OCI-LY7 (cell line): Measurements from ENCODE around the gene NCAN. TPM values are rescaled to one million over a fixed set of nuclear protein-coding genes. Genes with fewer than 3 reads are reported as not detected.

Experiments
- BruUV-seq: library from RNA; stranded (reverse); fragments of 400-500 nt; replicated peaks from 2 replicates; lab custom pipeline; 2021; lab: Mats Ljungman, UMichigan
- CTCF ChIA-PET: fragments of 300-600 bp; sonication (Branson Sonifier 250); formaldehyde crosslinking; loops from one replicate; lab custom pipeline; 2022; ENCODE audit warnings: antibody characterized with exemption; ENCODE audit not compliant: unreplicated experiment; lab: Charles Lee
- POLR2A ChIA-PET: fragments of 300-600 bp; sonication (Branson Sonifier 250); formaldehyde crosslinking; loops from one replicate; lab custom pipeline; 2022; ENCODE audit warnings: antibody characterized with exemption; lab: Charles Lee
- DNase-seq: peaks from one replicate; pipeline ENCODE4 v3.0.0-alpha.2; 2015; ENCODE audit warnings: low spot score
- H2AFZ ChIP-seq: fragments of 200-600 bp; sonication (generic), shearing (Covaris generic); 2 replicates; pipeline ENCODE4 v1.6.1; 2014; ENCODE audit warnings: mild to moderate bottlenecking, antibody characterized with exemption, low read length, moderate library complexity
- H3K27ac ChIP-seq: fragments of 200-600 bp; sonication (generic); 2 replicates; pipeline ENCODE4 v1.5.1; 2014; ENCODE audit warnings: mixed run types, low read depth, mild to moderate bottlenecking, moderate library complexity, low read length, inconsistent platforms; ENCODE audit not compliant: poor library complexity, severe bottlenecking
- H3K36me3 ChIP-seq: fragments of 200-600 bp; sonication (generic); 2 replicates; pipeline ENCODE4 v1.6.1; 2014; ENCODE audit warnings: mild to moderate bottlenecking, antibody characterized with exemption, low read length, moderate library complexity, mixed read lengths; ENCODE audit not compliant: insufficient read depth
- H3K4me1 ChIP-seq: fragments of 200-600 bp; sonication (generic); 2 replicates; pipeline ENCODE4 v1.5.1; 2014; ENCODE audit warnings: mild to moderate bottlenecking, low read length; ENCODE audit not compliant: insufficient read depth, poor library complexity, severe bottlenecking
- H3K4me2 ChIP-seq: fragments of 200-600 bp; sonication (generic); 2 replicates; pipeline ENCODE4 v1.6.1; 2014; ENCODE audit warnings: mild to moderate bottlenecking, low read length
- H3K4me3 ChIP-seq: fragments of 200-600 bp; sonication (generic); 2 replicates; pipeline ENCODE4 v1.5.1; 2014; ENCODE audit warnings: mild to moderate bottlenecking, low read depth, low read length; ENCODE audit not compliant: poor library complexity, severe bottlenecking
- H3K79me2 ChIP-seq: fragments of 200-600 bp; sonication (generic); 2 replicates; pipeline ENCODE4 v1.6.1; 2016; ENCODE audit warnings: low read depth, mild to moderate bottlenecking, low read length, moderate library complexity, mixed read lengths; ENCODE audit not compliant: insufficient read depth
- H3K9me2 ChIP-seq: fragments of 200-600 bp; sonication (generic); 2 replicates; pipeline ENCODE4 v1.6.1; 2016; ENCODE audit warnings: mild to moderate bottlenecking, low read length, mixed read lengths; ENCODE audit not compliant: insufficient read depth
- H3K9me3 ChIP-seq: fragments of 200-600 bp; sonication (generic); 2 replicates; pipeline ENCODE4 v1.6.1; 2014; ENCODE audit warnings: mild to moderate bottlenecking, mixed run types, low read length, mixed read lengths
- H4K20me1 ChIP-seq: fragments of 200-600 bp; sonication (generic); 2 replicates; pipeline ENCODE4 v1.6.1; 2014; ENCODE audit warnings: mild to moderate bottlenecking, antibody characterized with exemption, low read length, moderate library complexity, mixed read lengths; ENCODE audit not compliant: insufficient read depth
- EZH2phosphoT487 ChIP-seq: fragments of 200-600 bp; sonication (generic); IDR thresholded peaks from 2 replicates; pipeline ENCODE4 v1.6.1; 2018; ENCODE audit warnings: low read depth, borderline replicate concordance, mild to moderate bottlenecking, mixed run types, antibody characterized with exemption, low read length, moderate library complexity, mixed read lengths
- intact Hi-C: fragments of 100-400 bp; cut with micrococcal nuclease; formaldehyde crosslinking; loops from one replicate; pipeline ENCODE4 v1.10.0; 2022; ENCODE audit not compliant: unreplicated experiment
- total RNA-seq, 2 experiments: library from RNA; depleted of rRNA in 1 of 2; stranded (reverse); fragments of >200 nt in 1 of 2; shearing (Covaris generic) in 1 of 2; gene quantifications; 2 replicates each; pipeline ENCODE4 v1.2.3, GENCODE V29; 2014 to 2022
- TF ChIP-seq, protein P1 (sequence below): fragments of 200-600 bp; sonication (generic); conservative IDR thresholded peaks from 2 replicates; pipeline ENCODE4 v1.5.1; 2014; ENCODE audit warnings: mild to moderate bottlenecking, antibody characterized with exemption, low read length, moderate library complexity, mixed read lengths

NCAN gene
- total RNA-seq, 2 experiments from 2014 or later, result not detected

DNA sequence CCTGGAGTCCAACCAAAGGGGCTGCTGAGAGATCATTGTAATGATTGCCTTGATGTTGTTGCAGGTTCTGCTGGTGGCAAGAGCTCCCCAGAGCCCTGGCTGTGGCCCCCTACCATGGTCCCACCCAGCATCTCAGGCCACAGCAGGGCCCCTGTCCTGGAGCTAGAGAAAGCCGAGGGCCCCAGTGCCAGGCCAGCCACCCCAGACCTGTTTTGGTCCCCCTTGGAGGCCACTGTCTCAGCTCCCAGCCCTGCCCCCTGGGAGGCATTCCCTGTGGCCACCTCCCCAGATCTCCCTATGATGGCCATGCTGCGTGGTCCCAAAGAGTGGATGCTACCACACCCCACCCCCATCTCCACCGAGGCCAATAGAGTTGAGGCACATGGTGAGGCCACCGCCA, 15.5 kb downstream of the NCAN start:
- Histone ChIP-seq H3K9me3 (no peaks in the 10 kb centered on the region), H4K20me1 (no peaks in the 10 kb centered on the region), H3K4me2 (no peak overlapping the region), H3K4me1 (no peaks in the 10 kb centered on the region), H3K79me2 (no peaks in the 10 kb centered on the region), H3K27ac (no peak overlapping the region), H2AFZ (no peak overlapping the region), H3K9me2 (no peaks in the 10 kb centered on the region), H3K36me3 (no peaks in the 10 kb centered on the region), H3K4me3 (no peak overlapping the region)
- DNase-seq, result no peak
- intact Hi-C loops, result no loop called here
- TF ChIP-seq EZH2phosphoT487, result no peak
- TF ChIP-seq, protein P1, sequence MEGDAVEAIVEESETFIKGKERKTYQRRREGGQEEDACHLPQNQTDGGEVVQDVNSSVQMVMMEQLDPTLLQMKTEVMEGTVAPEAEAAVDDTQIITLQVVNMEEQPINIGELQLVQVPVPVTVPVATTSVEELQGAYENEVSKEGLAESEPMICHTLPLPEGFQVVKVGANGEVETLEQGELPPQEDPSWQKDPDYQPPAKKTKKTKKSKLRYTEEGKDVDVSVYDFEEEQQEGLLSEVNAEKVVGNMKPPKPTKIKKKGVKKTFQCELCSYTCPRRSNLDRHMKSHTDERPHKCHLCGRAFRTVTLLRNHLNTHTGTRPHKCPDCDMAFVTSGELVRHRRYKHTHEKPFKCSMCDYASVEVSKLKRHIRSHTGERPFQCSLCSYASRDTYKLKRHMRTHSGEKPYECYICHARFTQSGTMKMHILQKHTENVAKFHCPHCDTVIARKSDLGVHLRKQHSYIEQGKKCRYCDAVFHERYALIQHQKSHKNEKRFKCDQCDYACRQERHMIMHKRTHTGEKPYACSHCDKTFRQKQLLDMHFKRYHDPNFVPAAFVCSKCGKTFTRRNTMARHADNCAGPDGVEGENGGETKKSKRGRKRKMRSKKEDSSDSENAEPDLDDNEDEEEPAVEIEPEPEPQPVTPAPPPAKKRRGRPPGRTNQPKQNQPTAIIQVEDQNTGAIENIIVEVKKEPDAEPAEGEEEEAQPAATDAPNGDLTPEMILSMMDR, result no peak
- no TSS peak for BruUV-seq
- POLR2A ChIA-PET, result no interaction called here
- CTCF ChIA-PET, result no interaction called here

DNA sequence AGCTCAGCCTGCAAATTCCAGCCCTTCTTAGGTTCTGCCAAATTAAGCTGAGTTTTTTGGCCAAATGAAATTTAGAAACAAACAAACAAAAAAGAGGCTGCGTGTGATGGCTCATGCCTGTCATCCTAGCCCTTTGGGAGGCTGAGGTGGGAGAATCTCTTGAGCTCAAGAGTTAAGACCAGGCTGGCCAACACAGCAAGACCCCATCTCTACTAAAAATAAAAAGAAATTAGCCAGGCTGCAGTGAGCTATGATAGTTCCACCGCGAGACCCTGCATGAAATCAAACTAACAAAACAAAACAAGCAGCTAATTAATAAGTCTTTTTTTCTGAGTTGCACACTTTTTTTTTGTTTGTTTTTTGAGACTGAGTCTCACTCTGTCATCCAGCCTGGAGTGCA, 17.9 kb downstream of the NCAN start:
- no peaks in the 10 kb centered on the region for H4K20me1 ChIP-seq
- no peaks in the 10 kb centered on the region for H3K79me2 ChIP-seq
- H3K4me2 ChIP-seq, result no peak overlapping the region
- DNase-seq, result no peak
- no peak overlapping the region for H3K4me3 ChIP-seq
- TF ChIP-seq, protein P1, result no peak
- TF ChIP-seq EZH2phosphoT487, result no peak
- ChIA-PET POLR2A (interaction anchor here (0.6 kb wide), 1 partner anchor 15 kb away, joined by 5 read pairs; no protein-coding TSS in a partner anchor), CTCF (no interaction called here)
- intact Hi-C loops, result no loop called here
- no peaks in the 10 kb centered on the region for H3K4me1 ChIP-seq
- BruUV-seq, result no TSS peak
- peaks cover 5% of the 10 kb centered on the region; the same call in 1 of the 2 replicates for H3K9me3 ChIP-seq
- H2AFZ ChIP-seq, result no peak overlapping the region
- H3K36me3 ChIP-seq, result no peaks in the 10 kb centered on the region
- no peaks in the 10 kb centered on the region for H3K9me2 ChIP-seq
- no peak overlapping the region for H3K27ac ChIP-seq

DNA sequence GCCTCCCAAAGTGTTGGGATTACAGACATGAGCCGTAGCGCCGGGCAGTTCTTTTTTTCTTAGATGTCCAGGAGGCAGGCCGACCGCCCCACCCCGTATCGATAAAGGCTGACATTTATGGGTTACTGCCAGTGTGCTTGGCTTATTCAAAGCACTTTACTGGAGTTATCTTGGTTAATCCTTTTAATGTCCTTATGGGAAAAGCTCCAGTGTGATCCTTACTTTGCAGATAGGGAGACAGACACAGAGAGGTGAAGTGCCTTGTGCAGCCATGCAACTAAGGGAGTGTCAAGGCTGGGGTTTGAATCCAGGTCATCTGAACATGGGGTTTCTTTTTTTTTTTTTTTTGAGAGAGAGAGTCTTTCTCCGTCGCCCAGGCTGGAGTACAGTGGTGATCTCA, 19.2 kb downstream of the NCAN start:
- no peaks in the 10 kb centered on the region for H3K9me2 ChIP-seq
- no peak overlapping the region for H3K4me3 ChIP-seq
- no peak overlapping the region for H3K4me2 ChIP-seq
- H3K9me3 ChIP-seq, result peaks cover 9% of the 10 kb centered on the region; the same call in 1 of the 2 replicates
- DNase-seq, result no peak
- CTCF ChIA-PET, result no interaction called here
- H3K4me1 ChIP-seq, result no peaks in the 10 kb centered on the region
- H2AFZ ChIP-seq, result no peak overlapping the region
- TF ChIP-seq, protein P1, result no peak
- no peak for TF ChIP-seq EZH2phosphoT487
- POLR2A ChIA-PET, result interaction anchor here (0.5 to 0.7 kb wide), 2 partner anchors 23 to 142 kb away, joined by 4 to 5 read pairs; no protein-coding TSS in a partner anchor
- intact Hi-C loops, result no loop called here
- no peaks in the 10 kb centered on the region for H3K79me2 ChIP-seq
- BruUV-seq, result no TSS peak
- no peak overlapping the region for H3K27ac ChIP-seq
- no peaks in the 10 kb centered on the region for H4K20me1 ChIP-seq
- no peaks in the 10 kb centered on the region for H3K36me3 ChIP-seq
